H1 (cell line): ENCODE measurements around the gene PLA2G10. TPM values are rescaled to one million over a fixed set of nuclear protein-coding genes. Genes with fewer than 3 reads are reported as not detected.
A peak's percentile ranks its signal among the peaks of the same experiment; 100 is the strongest.
"Not testable (repeated sequence)": the region's sequence is repeated elsewhere in the genome, so short reads cannot be mapped to it uniquely, and the experiment has no call there.

Experiments used
- CTCF ChIA-PET: fragments of 300-600 bp; sonication (Branson Sonifier 250); formaldehyde crosslinking; loops from one replicate; lab custom pipeline; 2021; ENCODE audit not compliant: partially characterized antibody; lab: Charles Lee
- POLR2A ChIA-PET: fragments of 300-600 bp; sonication (Branson Sonifier 250); formaldehyde crosslinking; loops from one replicate; lab custom pipeline; 2021; ENCODE audit warnings: inconsistent platforms; ENCODE audit not compliant: partially characterized antibody; lab: Charles Lee
- DNase-seq, 2 experiments: peaks; one replicate each; pipeline versions ENCODE4 v3.0.0 to v3.0.0-alpha.2; 2010 to 2022; ENCODE audit warnings: low spot score in 2 of 2, low read depth in 1 of 2, mixed read lengths in 1 of 2
- FAIRE-seq: peaks from 2 replicates; lab custom pipeline; 2011; peaks lifted over from hg19 to GRCh38; lab: Jason Lieb, UNC
- H2AFZ ChIP-seq: 2 replicates; pipeline ENCODE4 v1.8.1; 2012; ENCODE audit warnings: low read length, inconsistent platforms
- H2AK5ac ChIP-seq: 2 replicates; pipeline ENCODE4 v1.6.1; 2013; ENCODE audit warnings: low read depth, low read length
- H2BK120ac ChIP-seq: replicated peaks from 2 replicates; pipeline ENCODE3; 2013; ENCODE audit warnings: low read depth, low read length, inconsistent platforms
- H2BK12ac ChIP-seq: 2 replicates; pipeline ENCODE4 v1.6.1; 2013; ENCODE audit warnings: low read depth, low read length
- H2BK15ac ChIP-seq: 2 replicates; pipeline ENCODE4 v1.6.1; 2013; ENCODE audit warnings: low read length
- H2BK20ac ChIP-seq: 2 replicates; pipeline ENCODE4 v1.6.1; 2013; ENCODE audit warnings: low read length
- H2BK5ac ChIP-seq: 2 replicates; pipeline ENCODE4 v1.6.1; 2013; ENCODE audit warnings: low read depth, low read length
- H3K14ac ChIP-seq: 2 replicates; pipeline ENCODE4 v1.6.1; 2013; ENCODE audit warnings: inconsistent platforms; ENCODE audit not compliant: insufficient read length
- H3K18ac ChIP-seq: 2 replicates; pipeline ENCODE4 v1.6.1; 2013; ENCODE audit warnings: low read length; ENCODE audit errors: extremely low read depth
- H3K23ac ChIP-seq: 2 replicates; pipeline ENCODE4 v1.6.1; 2013; ENCODE audit warnings: inconsistent platforms; ENCODE audit not compliant: insufficient read length
- H3K23me2 ChIP-seq: 2 replicates; pipeline ENCODE4 v1.6.1; 2013; ENCODE audit warnings: low read depth, low read length
- H3K27ac ChIP-seq: 2 replicates; pipeline ENCODE4 v1.6.1; 2011; ENCODE audit warnings: low read depth, low read length, inconsistent platforms
- H3K27me3 ChIP-seq, 4 experiments: replicated peaks in 1 of 4; 1 replicate in 1 of 4; 2 replicates in 3 of 4; pipeline versions ENCODE4 v1.6.1 to v1.8.1; 2011 to 2013; ENCODE audit warnings: low read length in 3 of 4, mild to moderate bottlenecking in 3 of 4, inconsistent platforms in 2 of 4, mixed read lengths in 2 of 4, moderate library complexity in 1 of 4; ENCODE audit not compliant: control insufficient read depth in 3 of 4, insufficient read depth in 3 of 4; ENCODE audit errors: extremely low read depth in 1 of 4
- H3K36me3 ChIP-seq, 4 experiments: 2 replicates each; pipeline versions ENCODE4 v1.6.1 to v1.8.1; 2011 to 2013; ENCODE audit warnings: mild to moderate bottlenecking in 4 of 4, low read length in 3 of 4, moderate library complexity in 2 of 4, control low read depth in 1 of 4, inconsistent platforms in 1 of 4; ENCODE audit not compliant: insufficient read depth in 4 of 4, control insufficient read depth in 2 of 4
- H3K4ac ChIP-seq: replicated peaks from 2 replicates; pipeline ENCODE3; 2013; ENCODE audit warnings: low read length, low read depth, mixed read lengths, inconsistent platforms; ENCODE audit not compliant: insufficient read length
- H3K4me1 ChIP-seq, 4 experiments: replicated peaks in 1 of 4; 1 replicate in 1 of 4; 2 replicates in 3 of 4; pipeline versions ENCODE4 v1.6.1 to v1.8.1; 2011 to 2013; ENCODE audit warnings: low read length in 3 of 4, inconsistent platforms in 2 of 4, mixed read lengths in 1 of 4; ENCODE audit not compliant: insufficient read depth in 4 of 4, control insufficient read depth in 3 of 4
- H3K4me2 ChIP-seq, 2 experiments: 2 replicates each; pipeline versions ENCODE4 v1.6.1 to v1.8.1; 2011 to 2013; ENCODE audit warnings: low read depth in 2 of 2, low read length in 2 of 2, control low read depth in 1 of 2, inconsistent platforms in 1 of 2, mild to moderate bottlenecking in 1 of 2; ENCODE audit not compliant: insufficient read depth in 1 of 2
- H3K4me3 ChIP-seq, 4 experiments: fragments of 200-600, 300-600 bp in 1 of 4; sonication (generic), shearing (Covaris generic), sonication (Bioruptor Twin) in 1 of 4; 2 replicates each; pipeline versions ENCODE4 v1.5.1 to v1.8.1; 2011 to 2016; ENCODE audit warnings: low read length in 4 of 4, low read depth in 3 of 4, control low read depth in 2 of 4, inconsistent platforms in 2 of 4, mild to moderate bottlenecking in 2 of 4, mixed read lengths in 1 of 4, moderate library complexity in 1 of 4; ENCODE audit not compliant: insufficient read depth in 2 of 4; ENCODE audit errors: extremely low read depth in 1 of 4
- H3K56ac ChIP-seq: replicated peaks from 2 replicates; pipeline ENCODE3; 2013; ENCODE audit warnings: low read depth, mild to moderate bottlenecking, mixed read lengths, low read length, inconsistent platforms; ENCODE audit not compliant: insufficient read length
- H3K79me1 ChIP-seq: 2 replicates; pipeline ENCODE4 v1.6.1; 2013; ENCODE audit warnings: low read depth, low read length, control low read depth
- H3K79me2 ChIP-seq, 2 experiments: 2 replicates each; pipeline versions ENCODE4 v1.6.1 to v1.8.1; 2012 to 2013; ENCODE audit warnings: low read length in 2 of 2, mild to moderate bottlenecking in 2 of 2, inconsistent platforms in 1 of 2; ENCODE audit not compliant: insufficient read depth in 2 of 2, control insufficient read depth in 1 of 2
- H3K9ac ChIP-seq, 4 experiments: replicated peaks in 1 of 4; 1 replicate in 1 of 4; 2 replicates in 3 of 4; pipeline versions ENCODE4 v1.6.1 to v1.8.1; 2011 to 2013; ENCODE audit warnings: low read depth in 3 of 4, low read length in 3 of 4, control low read depth in 2 of 4, mild to moderate bottlenecking in 2 of 4, moderate library complexity in 2 of 4, inconsistent platforms in 1 of 4; ENCODE audit errors: extremely low read depth in 1 of 4
- H3K9me3 ChIP-seq, 2 experiments: 2 replicates each; pipeline versions ENCODE4 v1.6.1 to v1.8.1; 2012 to 2013; ENCODE audit warnings: mild to moderate bottlenecking in 2 of 2, moderate library complexity in 2 of 2, control low read depth in 1 of 2, inconsistent platforms in 1 of 2, low read depth in 1 of 2, low read length in 1 of 2, mixed read lengths in 1 of 2; ENCODE audit not compliant: insufficient read depth in 2 of 2
- H4K20me1 ChIP-seq, 2 experiments: replicated peaks in 1 of 2; 2 replicates each; pipeline versions ENCODE3 to v1.8.1; 2011 to 2013; ENCODE audit warnings: inconsistent platforms in 2 of 2, low read length in 2 of 2, mild to moderate bottlenecking in 1 of 2; ENCODE audit not compliant: insufficient read depth in 2 of 2, control insufficient read depth in 1 of 2
- H4K5ac ChIP-seq: 2 replicates; pipeline ENCODE4 v1.6.1; 2013; ENCODE audit warnings: low read length, low read depth, mixed read lengths, inconsistent platforms; ENCODE audit not compliant: insufficient read length
- H4K8ac ChIP-seq: 2 replicates; pipeline ENCODE4 v1.8.0; 2013; ENCODE audit warnings: mild to moderate bottlenecking, moderate library complexity, low read length, inconsistent platforms; ENCODE audit not compliant: insufficient read depth; ENCODE audit errors: extremely low read depth
- H4K91ac ChIP-seq: replicated peaks from 2 replicates; pipeline ENCODE3; 2013; ENCODE audit warnings: low read length, mixed read lengths, inconsistent platforms; ENCODE audit not compliant: insufficient read length
- POLR2A ChIP-seq, 2 experiments: IDR thresholded peaks; 1 replicate in 1 of 2; 2 replicates in 1 of 2; pipeline ENCODE4 v1.6.1; 2011; ENCODE audit warnings: low read depth in 2 of 2, low read length in 2 of 2, mild to moderate bottlenecking in 2 of 2; ENCODE audit errors: control extremely low read depth in 1 of 2
- WGBS, 2 experiments: shearing (Covaris generic) in 1 of 2; methylation state at CpG; one replicate each; pipeline versions ENCODE4 v1.1.6 to v1.1.7; 2013 to 2015; ENCODE audit warnings: low lambda C conversion rate in 2 of 2, mixed read lengths in 2 of 2, inconsistent platforms in 1 of 2, low coverage in 1 of 2, missing lambda C conversion rate in 1 of 2; ENCODE audit not compliant: insufficient replicate concordance in 2 of 2, insufficient coverage in 1 of 2, insufficient read length in 1 of 2; ENCODE audit errors: extremely low coverage in 1 of 2, missing lambda C conversion rate in 1 of 2; 5-methylcytosine and 5-hydroxymethylcytosine counted together
- polyA plus RNA-seq, 7 experiments: library from polyadenylated mRNA; depleted of rRNA in 3 of 7; stranded (reverse) in 5 of 7; unstranded in 2 of 7; fragments of >200 nt in 5 of 7; fragments of 200-250 nt in 2 of 7; gene quantifications; 1 replicate in 5 of 7; 2 replicates in 1 of 7; 4 replicates in 1 of 7; pipeline versions ENCODE4 v1.2.1 to v1.2.3, GENCODE V29; 2011 to 2013; ENCODE audit warnings: missing spikeins in 2 of 7, mixed read lengths in 2 of 7
- total RNA-seq: library from RNA; stranded (reverse); fragmentation: NEBNext Ultra II Directional; extraction: Animal tissue kit (Norgen Biotek cat#: 25700); gene quantifications from 2 replicates; pipeline ENCODE4 v1.2.1, GENCODE V29; 2021

Gene PLA2G10
- total and polyA plus RNA-seq, 2 of the 8 experiments (the other 6 are each of a cell fraction or from before 2014, with no cell fraction given): 0.60 to 2.2 TPM

- not testable (repeated sequence) for H2BK12ac ChIP-seq, H2BK120ac ChIP-seq, H2BK15ac ChIP-seq, H3K9me3 ChIP-seq, H3K4ac ChIP-seq, H3K23ac ChIP-seq, H2AFZ ChIP-seq, H3K23me2 ChIP-seq, H4K8ac ChIP-seq, DNase-seq, H4K20me1 ChIP-seq, H2BK5ac ChIP-seq, FAIRE-seq, H2BK20ac ChIP-seq, H3K18ac ChIP-seq
- Histone ChIP-seq H3K79me2 (peaks cover 16 to 72% of the 10 kb centered on the region in 2 experiments; a peak in 3 of 4 replicates), H3K4me2 (peak overlapping the region; percentile 60 to 91), H4K5ac (peak overlapping the region; percentile 7), H3K9ac (peak overlapping the region in 1 of 4 experiments; percentile 44; a peak in 3 of 7 replicates)
- WGBS, 2 experiments: 0% methylated on average over 1 of the region's 1 CpG; no CpG with 5 or more reads in 1 of the 2 experiments
- POLR2A ChIA-PET: interaction anchor here (0.6 to 0.7 kb wide), 3 partner anchors 19 to 1138 kb away, joined by 3 to 4 read pairs (median 3); no protein-coding TSS in a partner anchor
- peak in 1 of 2 experiments; percentile 0; a peak in 1 of 3 replicates for TF ChIP-seq POLR2A (IDR thresholded peaks at IDR 0.05; ENCODE audit: control extremely low read depth in 1 of 2, low read depth in 2 of 2, low read length in 2 of 2)
- TF ChIP-seq, all 59 proteins: peak for 1; not testable (repeated sequence) for 58
- H3K27me3 ChIP-seq, H4K91ac ChIP-seq, H3K14ac ChIP-seq, CTCF ChIA-PET, H2AK5ac ChIP-seq, H3K56ac ChIP-seq, H3K79me1 ChIP-seq: not testable (repeated sequence)
- Histone ChIP-seq H3K27ac (peak overlapping the region; percentile 62), H3K4me1 (peaks cover 16 to 27% (median 22%) of the 10 kb centered on the region in 4 experiments), H3K4me3 (peak overlapping the region in 1 of 4 experiments; percentile 42; a peak in 2 of 8 replicates), H3K36me3 (peaks cover 0 to 23% (median 6%) of the 10 kb centered on the region in 4 experiments; a peak in 5 of 8 replicates)
These were observed 57.2 kb downstream of the PLA2G10 start for GRCh38 chr16:14636951-14637240.
